Activated effector memory CD4-positive, alpha-beta T cell treated with Interleukin-2 at 50 U/mL for 16 hours (primary cell): ENCODE measurements around the gene MAGI1.
"Not testable (repeated sequence)": the region's sequence is repeated elsewhere in the genome, so short reads cannot be mapped to it uniquely, and the experiment has no call there.

Experiments used
- DNase-seq: peaks from one replicate; pipeline ENCODE4 v3.0.0-alpha.2; 2020

The MAGI1 gene

GRCh38 chr3:65734382-65734781 lies 304.3 kb downstream of the MAGI1 start:
- DNase-seq, result no peak

- no peak for DNase-seq
These were observed 305.3 kb downstream of the MAGI1 start for GRCh38 chr3:65733459-65733858.

- DNase-seq, result no peak
These were observed 306.4 kb downstream of the MAGI1 start for GRCh38 chr3:65732051-65732935.

GRCh38 chr3:65730449-65730848 lies 308.3 kb downstream of the MAGI1 start:
- no peak for DNase-seq

- no peak for DNase-seq
These were observed 308.7 kb downstream of the MAGI1 start for GRCh38 chr3:65729973-65730372.

- no peak for DNase-seq
These were observed 309.2 kb downstream of the MAGI1 start for GRCh38 chr3:65729555-65729954.

- no peak for DNase-seq
These were observed 310.6 kb downstream of the MAGI1 start for GRCh38 chr3:65728138-65728537.

GRCh38 chr3:65723985-65724384 lies 314.7 kb downstream of the MAGI1 start:
- no peak for DNase-seq

- DNase-seq, result no peak
These were observed 315.7 kb downstream of the MAGI1 start for GRCh38 chr3:65723011-65723410.

GRCh38 chr3:65720989-65721737 lies 317.6 kb downstream of the MAGI1 start:
- no peak for DNase-seq

- not testable (repeated sequence) for DNase-seq
These were observed 319.1 kb downstream of the MAGI1 start for GRCh38 chr3:65719639-65720038.

- DNase-seq, result no peak
These were observed 320.9 kb downstream of the MAGI1 start for GRCh38 chr3:65717676-65718346.

GRCh38 chr3:65716071-65716751 lies 322.5 kb downstream of the MAGI1 start:
- DNase-seq, result no peak

GRCh38 chr3:65714134-65714533 lies 324.6 kb downstream of the MAGI1 start:
- no peak for DNase-seq

GRCh38 chr3:65713016-65713415 lies 325.7 kb downstream of the MAGI1 start:
- no peak for DNase-seq

- no peak for DNase-seq
These were observed 326.6 kb downstream of the MAGI1 start for GRCh38 chr3:65712140-65712539.

GRCh38 chr3:65706776-65707568 lies 331.7 kb downstream of the MAGI1 start:
- DNase-seq, result no peak

GRCh38 chr3:65706301-65706700 lies 332.4 kb downstream of the MAGI1 start:
- no peak for DNase-seq

- no peak for DNase-seq
These were observed 334.9 kb downstream of the MAGI1 start for GRCh38 chr3:65703820-65704219.

- no peak for DNase-seq
These were observed 335.7 kb downstream of the MAGI1 start for GRCh38 chr3:65703026-65703425.

GRCh38 chr3:65702202-65702601 lies 336.5 kb downstream of the MAGI1 start:
- DNase-seq, result no peak

- no peak for DNase-seq
These were observed 337.2 kb downstream of the MAGI1 start for GRCh38 chr3:65701516-65701915.
